GM20000 (cell line): Measurements from ENCODE around the gene ALX3.

ENCODE experiments used
- DNase-seq: peaks from one replicate; pipeline ENCODE4 v3.0.0; 2012; ENCODE audit warnings: low spot score
- CTCF ChIP-seq: IDR thresholded peaks from 2 replicates; pipeline ENCODE4 v1.5.1; 2012; ENCODE audit warnings: mild to moderate bottlenecking, control low read depth; ENCODE audit errors: extremely low read depth, missing control alignments

ALX3 gene

GRCh38 chr1:110098222-110099026, 28.0 kb upstream of the ALX3 start:
- DNase-seq = no peak
- TF ChIP-seq CTCF = no peak

- DNase-seq = no peak
Observed at GRCh38 chr1:110097507-110098221, 27.2 kb upstream of the ALX3 start.

GRCh38 chr1:110094931-110095654, 24.6 kb upstream of the ALX3 start:
- no peak for DNase-seq

More at GRCh38 chr1:110097507-110098221, 27.2 kb upstream of the ALX3 start:
- TF ChIP-seq CTCF = no peak

GRCh38 chr1:110092991-110093390, 22.5 kb upstream of the ALX3 start:
- no peak for TF ChIP-seq CTCF
- no peak for DNase-seq

More at GRCh38 chr1:110094931-110095654, 24.6 kb upstream of the ALX3 start:
- no peak for TF ChIP-seq CTCF

- no peak for DNase-seq
- no peak for TF ChIP-seq CTCF
Observed at GRCh38 chr1:110091791-110092190, 21.3 kb upstream of the ALX3 start.

- TF ChIP-seq CTCF = no peak
- DNase-seq = no peak
Observed at GRCh38 chr1:110091381-110091780, 20.9 kb upstream of the ALX3 start.
